Activated CD4-positive, CD25-positive, alpha-beta regulatory T cell (primary cell): ENCODE data around the gene BAZ1B.
"Not testable (repeated sequence)": the region's sequence is repeated elsewhere in the genome, so short reads cannot be mapped to it uniquely, and the experiment has no call there.

Experiments
- DNase-seq, 4 experiments: peaks; one replicate each; lab custom pipeline; 2025; lab: John Stamatoyannopoulos, UW

BAZ1B gene

DNA sequence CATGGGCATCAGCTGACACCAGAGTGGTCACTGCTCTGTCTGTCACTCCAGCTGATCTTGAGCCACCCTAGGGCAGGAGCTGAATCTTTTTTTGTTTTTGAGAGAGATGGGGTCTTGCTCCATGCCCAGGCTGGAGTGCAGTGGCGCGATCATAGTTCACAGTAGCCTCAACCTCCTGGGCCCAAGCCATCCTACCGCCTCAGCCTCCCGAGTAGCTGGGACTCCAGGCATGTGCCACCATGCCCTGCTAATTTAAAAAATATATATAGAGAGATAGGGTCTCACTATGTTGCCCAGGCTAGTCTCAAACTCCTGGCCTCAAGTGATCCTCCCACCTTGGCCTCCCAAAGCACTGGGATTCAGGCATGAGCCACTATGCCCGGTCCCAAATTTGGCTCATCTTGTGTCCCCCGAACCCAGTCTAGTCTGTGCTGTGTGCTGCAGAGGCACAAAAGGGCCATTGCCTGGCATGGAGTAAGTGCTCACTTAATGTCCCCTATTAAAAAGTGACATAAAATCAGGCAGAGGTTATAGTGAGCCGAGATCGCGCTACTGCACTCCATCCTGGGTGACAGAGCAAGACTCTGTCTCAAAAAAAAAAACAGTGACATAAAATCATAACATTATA, 96.6 kb downstream of the BAZ1B start:
- DNase-seq, result no peak

DNA sequence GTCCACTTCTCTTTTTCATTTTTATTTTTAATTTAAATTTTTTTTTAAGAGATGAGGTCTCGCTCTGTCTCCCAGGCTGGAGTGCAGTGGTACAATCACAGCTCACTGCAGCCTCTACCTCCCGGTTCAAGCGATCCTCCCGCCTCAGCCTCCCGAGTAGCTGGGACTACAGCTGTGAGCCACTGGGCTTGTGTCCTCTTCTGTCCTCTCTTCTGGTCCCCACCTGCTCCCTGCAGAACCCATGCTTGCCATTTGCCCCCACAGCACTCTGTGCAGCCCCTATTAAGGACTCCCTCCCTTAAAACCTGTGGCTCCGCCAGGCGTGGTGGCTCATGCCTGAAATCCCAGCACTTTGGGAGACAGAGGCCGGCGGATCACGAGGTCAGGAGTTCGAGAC, 97.6 kb downstream of the BAZ1B start:
- no peak for DNase-seq

DNA sequence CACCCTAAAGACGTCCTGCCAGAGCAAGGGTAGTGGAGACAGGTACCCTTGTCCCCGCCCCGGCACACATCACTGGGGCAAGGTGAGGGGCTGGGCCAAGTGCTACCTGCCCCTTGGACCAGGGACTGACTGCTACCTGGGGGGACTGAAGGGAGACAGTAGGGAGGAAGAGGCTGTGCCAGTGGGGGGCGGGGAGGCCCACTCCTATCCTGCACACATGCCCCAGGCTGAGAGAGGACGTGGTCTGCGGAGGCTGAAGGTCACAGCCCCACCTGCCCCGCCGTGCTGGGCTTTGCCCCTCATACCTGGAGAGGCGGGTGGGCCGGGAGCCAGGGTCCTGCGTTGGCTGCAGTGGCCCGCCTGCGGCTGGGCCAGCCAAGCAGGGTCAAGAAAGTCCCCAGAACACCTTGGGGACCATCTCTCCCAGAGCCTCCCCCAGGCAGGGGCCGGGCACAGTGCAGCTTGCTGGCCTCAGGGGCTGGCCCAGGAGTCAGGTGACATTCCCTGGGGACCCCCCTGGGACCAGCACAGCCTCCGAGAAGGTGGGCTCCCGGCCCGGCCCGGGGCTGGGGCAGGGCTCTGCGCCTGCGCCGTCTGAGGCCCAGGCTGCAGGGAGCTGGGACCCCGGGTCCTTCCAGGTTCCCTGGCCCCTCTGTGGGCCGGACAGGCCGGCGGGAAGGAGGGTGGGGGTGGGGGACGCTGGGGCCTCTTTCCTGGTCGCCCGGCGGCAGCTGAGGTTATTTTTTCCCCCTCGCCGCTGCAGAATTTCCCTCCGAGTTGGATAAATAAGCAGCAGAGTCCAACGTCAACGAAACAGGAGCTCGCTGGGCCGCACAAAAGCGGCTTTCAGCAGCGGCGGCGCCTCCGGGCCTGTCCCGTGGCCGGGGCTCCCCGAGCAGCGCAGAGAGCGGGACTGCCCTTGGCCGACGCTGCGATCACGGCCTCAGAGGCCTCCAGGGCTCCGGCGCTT, 98.3 kb downstream of the BAZ1B start:
- no peak for DNase-seq

DNA sequence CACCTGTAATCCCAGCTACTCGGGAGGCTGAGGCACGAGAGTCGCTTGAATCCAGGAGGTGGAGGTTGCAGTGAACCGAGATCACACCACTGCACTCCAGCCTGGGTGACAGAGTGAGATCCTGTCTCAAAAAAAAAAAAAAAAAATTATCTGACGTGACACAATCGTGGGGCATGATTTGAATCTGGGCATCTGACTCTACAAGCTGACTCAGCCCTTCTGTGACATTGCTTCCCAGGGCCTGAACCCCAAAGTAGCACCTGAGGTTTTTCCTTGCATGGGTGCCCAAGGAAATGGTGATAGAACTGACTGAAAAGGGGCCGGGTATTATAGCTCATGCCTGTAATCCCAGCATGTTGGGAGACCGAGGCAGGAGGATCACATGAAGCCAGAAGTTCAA, 101.5 kb downstream of the BAZ1B start:
- DNase-seq, result not testable (repeated sequence)

DNA sequence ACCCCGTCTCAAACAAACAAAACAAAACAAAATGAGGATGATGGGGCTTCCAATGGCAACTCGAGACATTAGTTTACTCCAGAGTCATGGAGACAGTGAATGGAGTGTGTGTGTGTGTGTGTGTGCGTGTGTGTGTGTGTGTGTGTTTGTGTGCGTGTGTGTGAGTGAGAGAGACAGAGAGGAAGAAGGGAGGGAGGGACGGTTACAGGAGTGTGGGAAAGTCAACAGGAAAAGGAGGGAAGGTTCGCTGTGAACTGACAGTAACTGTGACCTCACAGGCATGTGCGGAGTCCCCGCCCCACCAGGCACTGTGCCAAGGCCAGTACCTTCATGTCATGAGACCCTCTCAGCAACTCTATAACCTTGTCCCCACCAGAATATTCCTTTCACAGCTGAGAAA, 102.1 kb downstream of the BAZ1B start:
- not testable (repeated sequence) for DNase-seq

DNA sequence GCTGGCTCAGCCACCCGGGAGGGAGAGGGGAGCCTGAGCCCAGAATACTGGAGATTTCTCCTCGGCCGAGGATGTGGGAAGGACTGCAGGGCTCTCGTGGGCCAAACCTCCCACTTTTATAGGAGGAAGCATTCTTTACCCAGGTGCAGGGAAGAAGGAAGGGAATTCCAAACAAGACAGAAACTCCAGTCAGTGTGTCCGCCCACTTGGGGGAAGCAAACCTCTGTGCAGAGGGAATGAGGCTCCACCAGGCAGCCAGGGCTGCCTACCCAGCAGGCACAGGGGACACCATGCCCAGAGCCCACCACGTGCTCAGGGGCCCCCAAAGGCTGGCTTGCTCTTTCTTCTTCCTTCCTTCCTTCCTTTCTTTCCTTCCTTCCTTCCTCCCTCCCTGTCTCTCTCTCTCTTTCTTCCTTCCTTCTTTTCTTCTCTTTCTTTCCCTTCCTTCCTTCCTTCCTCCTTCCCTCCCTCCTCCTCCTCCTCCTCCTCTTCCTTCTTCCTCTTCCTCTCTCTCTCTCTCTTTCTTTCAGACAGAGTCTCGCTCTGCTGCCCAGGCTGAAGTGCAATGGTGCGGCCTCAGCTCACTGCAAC, 103.9 kb downstream of the BAZ1B start:
- DNase-seq, result no peak

DNA sequence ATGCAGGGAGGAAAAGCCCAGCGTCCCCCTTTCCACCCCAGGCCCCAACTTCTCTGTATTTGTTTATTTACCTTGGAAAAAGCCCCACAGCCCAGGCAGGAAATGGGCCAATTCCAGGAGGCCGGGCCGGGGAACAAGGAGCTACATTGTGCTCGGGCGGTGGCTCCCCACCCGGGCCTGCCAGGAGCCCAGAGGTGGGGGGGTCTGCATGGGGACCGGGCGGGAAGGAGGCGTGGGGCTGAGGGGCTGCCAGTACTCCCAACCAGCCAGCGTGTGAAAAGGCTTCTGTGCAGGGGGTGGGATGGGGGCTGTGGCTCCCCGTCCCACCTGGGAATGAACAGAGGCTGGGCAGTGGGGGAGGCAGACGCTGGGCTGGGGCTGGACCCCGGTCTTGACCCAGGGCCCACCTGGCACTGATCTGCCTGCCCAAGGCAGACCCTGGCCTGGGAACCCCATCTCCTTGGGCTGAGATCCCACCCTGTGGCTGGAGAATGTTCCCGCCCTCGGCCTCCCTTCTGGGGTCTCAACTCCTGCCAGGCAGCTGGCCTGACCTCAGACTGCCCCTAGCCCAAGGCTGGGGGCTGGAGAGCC, 111.5 kb downstream of the BAZ1B start:
- DNase-seq, result not testable (repeated sequence)

DNA sequence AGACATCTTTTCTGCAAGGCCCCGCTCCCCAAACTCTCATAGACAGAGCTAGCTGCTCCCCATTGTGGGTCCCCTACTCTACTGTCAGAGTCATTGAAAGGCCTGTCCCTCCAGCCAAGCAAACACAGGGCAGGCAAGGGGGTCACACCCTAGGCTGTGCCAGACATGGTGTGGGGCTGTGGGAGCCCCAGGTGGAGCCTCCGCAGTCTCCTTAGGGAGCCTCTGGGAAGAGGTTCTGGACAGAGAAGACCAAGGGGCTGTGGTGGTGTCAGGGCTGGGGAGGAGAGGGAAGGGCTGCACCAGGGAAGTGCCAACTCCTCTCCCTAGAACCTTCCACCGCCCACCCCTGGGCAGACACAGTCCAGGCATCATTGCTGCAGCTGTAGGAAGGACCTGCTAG, 117.2 kb downstream of the BAZ1B start:
- DNase-seq, result not testable (repeated sequence)

DNA sequence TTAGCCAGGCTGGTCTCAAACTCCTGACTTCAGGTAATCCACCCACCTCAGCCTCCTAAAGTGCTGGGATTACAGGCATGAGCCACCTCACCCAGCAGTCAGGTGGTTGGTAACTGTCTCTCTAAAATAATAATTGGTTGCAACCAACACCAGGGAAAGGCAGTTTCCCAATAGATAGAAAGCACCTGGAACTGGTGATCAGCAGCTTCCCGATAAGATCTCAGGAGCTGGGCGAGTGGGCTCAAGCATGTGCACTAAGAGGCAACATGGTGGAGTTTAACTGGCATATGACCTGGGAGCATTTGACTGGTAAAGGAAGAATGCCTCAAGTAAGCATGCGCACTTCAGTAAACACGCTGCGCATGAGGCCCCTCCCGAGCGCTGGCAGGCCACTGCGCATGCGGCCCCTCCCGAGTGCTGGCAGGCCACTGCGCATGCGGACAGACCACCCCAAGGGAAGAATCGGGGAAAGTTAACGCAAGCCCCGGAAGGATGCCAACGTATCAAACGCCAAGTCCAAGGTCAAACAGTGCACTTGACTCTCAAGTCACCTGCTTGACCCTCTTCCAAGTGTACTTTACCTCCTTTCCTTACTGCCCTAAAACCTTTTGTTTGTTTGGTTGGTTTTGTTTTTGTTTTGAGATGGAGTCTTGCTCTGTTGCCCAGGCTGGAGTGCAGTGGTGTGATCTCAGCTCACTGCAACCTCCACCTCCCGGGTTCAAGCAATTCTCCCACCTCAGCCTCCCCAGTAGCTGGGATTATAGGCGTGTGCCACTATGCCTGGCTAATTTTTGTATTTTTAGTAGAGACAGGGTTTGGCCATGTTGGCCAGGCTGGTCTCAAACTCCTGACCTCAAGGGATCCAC, 122.7 kb downstream of the BAZ1B start:
- DNase-seq, result peak in 2 of 4 experiments; percentile 11 to 19

DNA sequence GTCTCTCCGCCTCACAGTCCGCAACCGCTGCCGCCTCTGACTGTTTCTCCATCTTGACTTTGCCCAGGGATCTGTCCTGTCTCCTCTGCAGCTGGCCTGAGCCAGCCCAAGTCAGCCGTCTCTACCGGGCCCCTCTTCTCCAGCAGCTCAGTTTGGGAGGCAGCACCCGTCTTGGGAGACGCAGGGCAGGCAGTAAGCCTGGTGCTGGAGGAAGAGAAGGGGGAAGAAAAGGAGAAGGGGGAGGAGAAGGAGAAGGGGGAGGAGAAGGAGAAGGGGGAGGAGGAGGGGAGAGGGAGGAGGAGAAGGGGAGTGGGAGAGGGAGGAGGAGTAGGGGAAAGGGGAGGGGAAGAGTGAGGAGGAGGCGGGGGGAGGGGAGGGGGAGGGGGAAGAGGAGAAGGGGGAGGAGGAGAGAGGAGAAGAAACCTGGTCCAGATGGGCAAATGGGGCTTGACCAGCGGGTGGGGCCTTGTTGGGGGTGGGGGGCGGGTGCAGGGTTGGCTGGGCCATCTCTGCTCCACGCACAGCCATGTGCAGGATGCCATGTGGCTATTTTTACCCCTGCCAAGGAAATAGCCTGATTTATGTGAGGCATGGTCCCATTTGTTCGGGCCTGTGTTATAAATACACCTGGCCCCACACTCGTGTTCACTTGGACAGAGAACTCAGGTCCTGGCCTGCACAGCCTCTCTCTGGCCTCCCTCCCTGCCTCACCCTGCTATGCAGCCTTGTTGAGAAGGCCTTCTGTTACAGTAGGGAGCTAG, 124.4 kb downstream of the BAZ1B start:
- no peak for DNase-seq

DNA sequence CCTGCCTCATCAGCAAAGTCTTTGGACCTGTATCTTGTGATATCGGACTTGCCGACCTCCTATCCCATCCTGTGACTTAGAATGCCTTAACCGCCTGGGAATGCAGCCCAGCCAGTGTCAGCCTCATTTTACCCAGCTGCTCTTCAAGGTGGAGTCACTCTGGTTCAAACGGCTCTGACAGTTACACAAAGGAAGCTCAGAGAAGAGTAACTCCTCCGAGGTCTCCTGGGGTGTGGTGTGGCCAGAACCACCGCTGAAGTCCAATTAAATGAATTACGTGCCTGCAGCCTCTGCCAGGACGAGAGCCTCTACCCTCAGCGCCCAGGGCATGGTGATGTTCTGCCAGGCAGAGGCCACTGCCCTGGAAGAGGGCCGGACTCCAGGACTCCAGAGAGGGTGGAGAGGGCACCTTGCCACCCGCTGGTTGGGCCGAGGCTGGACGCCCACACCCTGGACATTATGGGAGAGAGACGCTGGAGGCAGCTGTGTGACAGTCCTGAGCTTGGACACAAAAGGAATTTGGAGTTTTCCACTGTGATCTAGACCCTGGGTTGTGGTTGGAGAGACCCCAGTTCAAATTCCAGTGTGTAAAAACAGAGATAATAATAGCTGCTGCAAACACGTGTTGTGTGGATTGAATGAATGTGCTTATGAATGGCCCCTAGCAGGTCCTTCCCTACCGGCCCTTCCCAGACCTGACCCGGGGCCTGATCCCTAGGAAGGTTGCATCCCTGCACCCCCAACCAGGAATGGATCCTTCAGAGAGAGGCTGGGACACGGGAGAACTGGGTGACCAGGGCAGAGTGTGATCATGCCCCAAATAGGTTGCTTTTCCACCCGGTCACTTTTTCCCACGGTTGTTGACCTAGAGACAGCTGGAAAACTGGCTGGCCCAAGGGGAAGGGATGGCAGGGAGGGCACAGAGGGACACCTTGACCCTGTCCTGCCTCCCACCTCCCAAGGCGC, 126.3 kb downstream of the BAZ1B start:
- DNase-seq, result no peak

DNA sequence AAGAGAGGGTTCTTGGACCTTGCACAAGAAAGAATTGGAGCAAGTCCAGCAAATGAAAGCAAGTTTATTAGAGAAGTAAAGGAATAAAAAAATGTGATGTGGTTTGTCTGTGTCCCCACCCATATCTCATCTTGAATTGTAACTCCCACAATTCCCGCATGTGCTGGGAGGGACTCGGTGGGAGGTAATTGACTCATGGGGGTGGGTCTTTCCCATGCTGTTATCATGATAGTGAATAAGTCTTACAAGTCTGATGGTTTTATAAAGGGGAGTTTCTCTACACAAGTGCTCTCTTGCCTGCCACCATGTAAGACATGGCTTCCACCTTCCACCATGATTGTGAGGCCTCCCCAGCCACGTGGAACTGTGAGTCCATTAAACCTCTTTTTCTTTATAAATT, 127.7 kb downstream of the BAZ1B start:
- no peak for DNase-seq

DNA sequence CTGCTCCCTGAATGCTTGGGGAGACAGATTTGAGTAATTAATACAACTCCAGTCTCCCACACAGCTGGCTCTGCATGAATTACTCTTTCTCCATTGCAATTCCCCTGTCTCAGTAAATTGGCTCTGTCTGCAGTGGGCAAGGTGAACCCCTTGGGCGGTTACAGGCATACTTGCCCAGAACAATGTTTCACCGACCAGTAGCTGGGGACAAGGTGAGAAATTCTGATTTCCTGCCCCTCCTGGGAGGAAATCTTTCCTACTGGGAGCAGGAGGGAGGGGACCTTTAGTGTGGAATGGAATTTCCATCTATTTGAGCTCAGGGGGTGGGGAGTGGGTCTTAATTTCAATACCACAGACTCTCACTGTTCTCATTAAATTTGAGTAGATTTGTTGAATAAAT, 130.7 kb downstream of the BAZ1B start:
- DNase-seq, result no peak
